GM19438 (cell line): ENCODE data around the gene LRRC4B.
"Not testable (repeated sequence)": the region's sequence is repeated elsewhere in the genome, so short reads cannot be mapped to it uniquely, and the experiment has no call there.

ENCODE experiments used
- ATAC-seq: cut with Tn5 transposase; IDR thresholded peaks from one replicate; pipeline ENCODE4 v1.9.1; 2021; ENCODE audit warnings: low read depth; ENCODE audit not compliant: unreplicated experiment

The LRRC4B gene

GRCh38 chr19:50567882-50568727 lies at the start of gene LRRC4B:
Gene LRRC4B, minus strand, starts transcription at chr19:50568435. Its CDS starts 19,597 bp downstream, at chr19:50548838.
- ATAC-seq: no peak

- not testable (repeated sequence) for ATAC-seq
Observed at GRCh38 chr19:50612504-50613404, 44.5 kb upstream of the LRRC4B start.

GRCh38 chr19:50607874-50608785 lies 39.9 kb upstream of the LRRC4B start:
- ATAC-seq: no peak

GRCh38 chr19:50607388-50607787 lies 39.2 kb upstream of the LRRC4B start:
- no peak for ATAC-seq

GRCh38 chr19:50606059-50606836 lies 38.0 kb upstream of the LRRC4B start:
- not testable (repeated sequence) for ATAC-seq

- ATAC-seq: not testable (repeated sequence)
Observed at GRCh38 chr19:50604264-50605073, 36.2 kb upstream of the LRRC4B start.

- no peak for ATAC-seq
Observed at GRCh38 chr19:50602935-50603334, 34.7 kb upstream of the LRRC4B start.

- no peak for ATAC-seq
Observed at GRCh38 chr19:50602496-50602895, 34.3 kb upstream of the LRRC4B start.

GRCh38 chr19:50602089-50602422 lies 33.8 kb upstream of the LRRC4B start:
- ATAC-seq: no peak

- ATAC-seq: no peak
Observed at GRCh38 chr19:50601407-50602088, 33.3 kb upstream of the LRRC4B start.

GRCh38 chr19:50599427-50599826 lies 31.2 kb upstream of the LRRC4B start:
- ATAC-seq: no peak

GRCh38 chr19:50590191-50590590 lies 22.0 kb upstream of the LRRC4B start:
- no peak for ATAC-seq

GRCh38 chr19:50581795-50582660 lies 13.8 kb upstream of the LRRC4B start:
- not testable (repeated sequence) for ATAC-seq

- ATAC-seq: no peak
Observed at GRCh38 chr19:50580970-50581634, 12.9 kb upstream of the LRRC4B start.

GRCh38 chr19:50580240-50580639 lies 12.0 kb upstream of the LRRC4B start:
- no peak for ATAC-seq

- not testable (repeated sequence) for ATAC-seq
Observed at GRCh38 chr19:50576769-50577168, 8.5 kb upstream of the LRRC4B start.
